ENCODE results near the gene ANG.

Gene ANG

DNA sequence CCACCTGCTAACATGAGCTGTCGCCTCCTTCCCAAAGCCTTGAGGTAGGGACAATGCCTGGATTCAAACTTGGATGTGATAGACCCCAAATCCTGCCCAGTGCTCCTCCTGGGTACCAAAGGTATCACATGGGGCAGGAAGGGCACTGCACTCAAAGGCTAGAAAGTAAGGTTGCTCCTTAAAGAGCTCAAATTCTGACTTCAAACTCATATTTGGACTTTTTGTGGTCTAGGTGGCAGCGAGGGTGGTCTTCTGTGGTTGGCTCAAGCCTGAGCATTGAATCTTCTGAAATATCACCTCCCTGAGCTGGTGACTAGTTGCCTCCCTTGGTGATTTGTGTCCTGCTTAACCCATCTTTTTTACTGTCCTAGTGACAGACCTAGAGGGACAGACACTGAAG, 12.5 kb upstream of the ANG start:
- DNase-seq: no peak

DNA sequence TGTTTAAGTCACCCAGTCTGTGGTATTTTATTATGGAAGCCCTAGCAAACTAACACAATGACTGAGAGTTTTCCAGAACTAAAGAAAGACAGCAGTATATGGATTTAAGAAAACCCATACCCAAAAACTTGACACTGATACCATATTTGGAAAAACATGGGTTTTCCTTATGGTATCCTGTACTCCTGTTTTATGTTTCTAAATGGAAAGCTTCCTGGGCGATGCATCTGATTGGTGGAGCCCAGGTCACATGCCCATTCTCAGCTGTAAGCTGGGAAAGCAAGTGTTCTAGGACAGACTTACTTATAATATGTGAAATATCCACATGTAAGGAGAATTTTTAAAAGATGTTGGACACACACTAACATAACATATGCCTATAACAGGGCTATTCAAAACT, 8.7 kb upstream of the ANG start:
- no peak for DNase-seq

GRCh38 chr14:20680363-20680762, 8.2 kb upstream of the ANG start:
- DNase-seq: no peak

GRCh38 chr14:20680843-20681347, 7.7 kb upstream of the ANG start:
- no peak for DNase-seq

GRCh38 chr14:20681348-20682126, 7.0 kb upstream of the ANG start:
- DNase-seq: peak; percentile 94

GRCh38 chr14:20682127-20682434, 6.5 kb upstream of the ANG start:
- no peak for DNase-seq

- peak; percentile 89 for DNase-seq
These were observed 6.0 kb upstream of the ANG start for GRCh38 chr14:20682435-20683124.

DNA sequence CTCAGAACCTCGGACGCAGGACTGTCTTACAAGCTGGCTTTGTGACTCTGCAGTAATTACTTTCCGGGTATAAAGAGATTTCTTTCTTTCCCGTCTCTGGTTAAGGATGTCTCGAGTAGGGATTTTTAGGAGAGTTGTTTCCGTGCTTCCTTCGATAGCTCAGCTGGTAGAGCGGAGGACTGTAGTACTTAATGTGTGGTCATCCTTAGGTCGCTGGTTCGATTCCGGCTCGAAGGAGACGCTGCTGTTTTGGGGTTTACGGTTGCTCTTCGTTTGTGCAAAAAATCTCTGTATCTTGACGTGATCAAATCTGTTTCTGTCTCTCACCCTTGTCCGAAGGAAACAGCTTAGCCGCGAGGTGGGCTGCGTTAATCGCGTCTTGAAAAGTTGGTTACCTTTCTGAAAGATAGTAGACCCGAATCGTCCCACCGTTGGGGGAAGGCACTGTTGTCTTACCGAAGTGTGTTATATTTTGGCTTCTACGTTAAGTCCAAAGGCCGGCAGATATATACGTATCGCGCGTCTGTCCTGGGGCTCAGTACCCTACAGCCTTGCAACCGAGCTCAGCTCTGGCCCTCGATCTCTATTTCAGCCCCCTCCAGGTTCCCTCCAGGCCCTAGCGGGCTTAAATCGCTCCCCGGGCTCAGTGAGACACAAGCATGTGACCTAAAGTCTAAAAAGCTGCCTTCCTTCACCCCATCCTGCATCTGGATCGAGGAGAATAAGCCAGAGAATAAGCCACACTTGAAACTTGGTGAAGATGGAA, 5.3 kb upstream of the ANG start:
- peak; percentile 95 for DNase-seq

DNA sequence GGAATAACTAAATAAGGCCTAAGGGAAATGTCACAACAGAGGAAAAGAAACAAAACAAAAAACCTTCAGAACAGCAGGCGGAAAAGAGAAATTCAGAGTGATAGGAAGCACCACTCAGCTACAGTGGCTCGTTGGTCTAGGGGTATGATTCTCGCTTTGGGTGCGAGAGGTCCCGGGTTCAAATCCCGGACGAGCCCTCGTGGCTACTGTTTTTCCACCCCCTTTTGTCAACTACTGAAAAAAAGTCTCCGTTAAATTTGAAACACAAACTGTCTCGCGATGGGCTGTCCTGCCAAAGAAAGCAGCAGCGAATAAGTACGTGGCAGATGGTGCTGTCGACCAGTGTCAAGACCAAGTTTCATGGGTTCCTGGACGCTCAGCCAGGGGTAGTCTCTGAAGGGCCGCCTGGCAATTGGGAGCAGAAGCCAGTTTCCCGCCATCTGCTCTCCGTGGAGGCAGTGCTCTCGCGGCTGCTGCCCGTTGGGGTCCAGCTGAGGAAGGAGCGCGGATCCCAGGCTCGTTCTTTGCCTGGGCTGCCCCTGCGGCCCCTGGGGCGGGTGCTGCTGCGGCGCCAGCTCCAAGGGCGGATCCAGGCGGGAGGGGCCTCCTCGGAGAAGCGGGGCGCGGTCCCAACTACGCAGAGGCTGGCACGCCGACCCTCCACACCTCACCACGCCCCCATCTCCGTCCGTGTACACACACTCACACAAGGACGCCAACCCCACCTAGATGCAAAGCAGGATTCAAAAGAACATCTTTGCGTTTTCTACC, 4.5 kb upstream of the ANG start, which contains the start of gene RNASE4:
Gene RNASE4, plus strand, starts transcription at position 670 of the 771 bp plus-strand sequence. CDS start 14,812 bp downstream, outside the sequence.
- DNase-seq: peak; percentile 89

DNA sequence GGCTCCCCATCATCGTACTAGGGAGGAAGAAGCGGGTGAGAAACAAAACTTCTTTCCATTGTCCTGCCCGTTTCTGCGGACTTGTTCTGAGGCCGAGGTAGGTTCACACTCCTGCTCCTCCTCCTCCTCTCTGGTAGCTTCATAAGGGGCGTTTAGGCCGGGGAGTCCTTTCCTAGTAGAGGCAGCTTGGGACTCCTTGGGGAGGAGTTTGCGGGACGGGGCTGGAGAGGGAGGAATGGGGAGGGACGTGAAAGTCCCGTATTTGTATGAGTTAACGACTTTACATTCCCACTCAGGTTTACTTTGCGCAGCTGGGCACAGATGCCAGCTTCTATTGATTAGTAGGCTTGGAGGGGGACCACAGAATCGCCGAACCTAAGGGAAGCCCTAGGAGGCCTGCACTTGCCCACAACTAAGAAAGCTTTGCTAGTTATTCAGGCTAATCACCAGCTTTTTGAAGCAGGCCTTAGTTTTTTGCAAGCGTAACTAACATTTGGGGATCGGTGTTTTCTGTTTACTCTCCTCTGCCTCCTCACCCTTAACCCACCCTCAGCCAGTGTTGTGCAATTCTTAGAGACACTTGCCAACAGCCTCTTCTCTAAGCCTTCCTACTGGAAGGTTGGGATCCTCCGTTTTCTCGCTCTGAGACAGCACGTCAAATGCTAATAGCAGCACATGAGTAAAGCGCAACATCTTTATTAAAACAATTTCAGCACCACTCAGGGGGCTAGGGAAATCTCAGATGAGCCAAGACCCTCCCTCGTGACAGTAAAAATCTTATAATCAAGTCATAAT, 3.7 kb upstream of the ANG start:
- no peak for DNase-seq

DNA sequence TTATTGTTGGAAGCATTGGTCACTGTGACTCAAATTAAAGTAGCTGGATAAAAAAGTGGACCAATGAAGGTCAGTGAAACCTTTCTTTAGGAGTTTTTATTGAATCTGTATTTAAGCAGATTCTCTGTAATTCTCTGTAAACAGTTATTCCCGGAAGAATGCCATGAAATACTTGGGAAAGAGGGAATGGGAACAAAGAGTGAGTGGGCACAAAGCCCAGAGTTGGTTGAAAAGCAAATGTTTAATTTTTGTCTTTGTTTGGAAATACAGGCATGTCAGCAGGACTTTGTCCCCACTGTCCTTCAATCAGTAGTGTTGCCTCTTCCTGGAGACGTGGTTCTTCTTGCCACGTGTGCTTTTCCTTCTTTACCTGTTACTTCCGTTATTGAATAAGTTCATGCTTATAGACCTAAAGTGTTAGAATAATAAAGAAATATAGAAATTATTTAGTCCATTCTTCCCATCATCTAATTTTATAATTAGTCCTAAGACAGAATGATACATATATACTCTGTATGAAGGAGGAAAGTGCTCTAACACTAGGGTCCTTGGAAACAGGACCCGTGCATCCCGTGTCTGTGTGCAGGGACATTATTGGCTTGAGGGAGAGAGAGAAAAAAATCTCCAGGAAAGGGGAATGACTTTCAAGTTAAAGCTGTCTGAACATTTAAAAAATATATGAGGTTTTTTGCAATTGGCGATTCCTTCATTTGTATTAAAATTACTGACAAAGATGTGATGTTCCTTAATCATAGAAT, 2.0 kb upstream of the ANG start:
- no peak for DNase-seq

DNA sequence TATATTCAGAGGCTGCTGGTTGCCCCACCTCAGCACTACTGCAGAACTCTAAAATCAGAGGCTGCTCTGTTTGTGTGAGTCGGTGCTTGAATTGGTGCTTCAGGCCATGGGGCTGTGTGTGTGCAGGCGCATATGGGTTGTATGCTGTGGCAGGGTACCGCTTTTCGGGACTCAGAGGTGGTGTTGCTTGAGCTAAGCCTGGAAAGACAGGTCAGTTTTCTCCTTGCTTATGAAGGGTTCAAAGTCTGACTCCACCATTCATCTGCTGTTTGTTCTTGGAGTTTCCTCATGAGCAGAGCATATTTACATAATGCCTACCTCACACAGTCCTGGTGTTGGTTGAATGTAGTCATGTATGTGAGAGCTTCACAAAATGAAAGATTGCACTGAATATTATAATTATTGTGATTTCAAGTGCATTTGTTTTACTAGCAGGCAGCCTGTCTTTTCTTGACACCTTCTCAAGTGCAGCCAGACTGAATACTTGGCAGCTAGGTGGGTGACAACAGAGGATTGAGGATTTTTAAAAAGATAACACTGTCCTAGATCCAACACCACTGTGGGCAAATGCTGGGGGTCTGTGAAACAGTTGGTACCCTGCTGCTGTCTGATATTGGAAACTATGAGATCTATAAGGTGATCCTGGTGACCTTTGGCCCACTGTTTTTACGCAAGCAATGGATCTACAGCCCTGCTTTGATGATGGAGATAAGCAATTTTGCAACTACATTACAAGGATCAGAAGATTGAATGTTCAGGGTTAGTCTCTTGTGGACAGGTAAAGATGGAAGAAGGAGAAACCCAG, 1.0 kb upstream of the ANG start:
- no peak for DNase-seq

- DNase-seq: peak; percentile 76
These were observed 2.5 kb downstream of the ANG start for GRCh38 chr14:20690848-20691640.

GRCh38 chr14:20692116-20692751, 3.7 kb downstream of the ANG start:
- peak; percentile 79 for DNase-seq

DNA sequence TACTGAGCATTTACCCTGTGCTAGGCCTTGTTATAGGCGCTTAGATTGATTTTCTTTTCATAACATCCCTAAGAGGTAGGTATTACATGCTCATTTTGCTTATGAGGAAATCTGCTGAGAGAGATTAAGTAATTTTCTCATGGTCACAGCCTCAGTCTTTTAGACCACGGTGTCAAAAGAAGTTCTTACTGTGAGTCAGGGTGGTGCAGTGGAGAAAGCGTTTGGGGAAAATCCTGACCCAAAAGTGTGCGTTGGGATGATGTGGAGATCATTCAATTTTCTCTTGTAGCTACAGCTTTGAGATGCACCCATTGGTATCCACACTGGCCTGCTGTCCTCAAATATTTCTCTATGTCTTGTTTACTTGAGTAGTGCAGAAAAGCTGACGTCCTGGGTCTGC, 8.2 kb downstream of the ANG start:
- no peak for DNase-seq

GRCh38 chr14:20697273-20698017, 8.9 kb downstream of the ANG start:
- peak; percentile 78 for DNase-seq

DNA sequence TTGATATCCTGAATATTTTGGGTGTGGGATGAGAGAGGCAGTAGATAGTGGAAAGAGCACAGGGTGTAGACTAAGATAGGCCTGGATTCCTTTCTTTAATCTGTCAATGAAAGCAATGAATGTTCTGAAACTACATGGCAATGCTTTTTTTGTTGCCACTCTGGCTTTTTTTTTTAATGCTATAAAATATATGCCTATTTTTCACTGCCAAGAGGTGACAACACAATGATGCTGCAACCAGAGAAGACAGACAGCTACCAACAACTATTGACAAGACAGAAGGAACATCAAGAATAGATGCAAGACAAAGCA, 9.4 kb downstream of the ANG start:
- no peak for DNase-seq

DNA sequence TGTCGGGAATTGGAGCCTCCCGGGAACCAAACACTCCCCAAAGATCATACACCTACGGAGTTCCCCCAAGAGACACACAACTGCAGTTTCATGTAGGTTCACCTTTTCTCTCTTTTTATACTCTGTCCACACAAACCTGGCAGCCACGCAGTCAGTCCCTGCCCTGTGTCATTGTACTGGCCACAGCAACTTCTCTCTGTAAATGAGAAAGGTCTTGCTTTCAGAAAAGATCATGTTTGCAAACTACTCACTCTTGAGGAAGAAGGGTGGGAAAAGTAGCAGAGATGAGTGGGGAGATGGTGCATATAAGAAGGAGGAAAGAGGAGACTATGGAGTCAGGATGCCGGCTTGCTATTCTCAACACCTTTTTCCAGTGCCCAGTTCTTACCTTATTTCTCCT, 10.4 kb downstream of the ANG start:
- no peak for DNase-seq

Data from activated CD4-positive, alpha-beta T cell treated with anti-CD3 and anti-CD28 coated beads, Interleukin-2, amount 50 U/mL, for 16 hours (primary cell).